H1 (cell line): Measurements from ENCODE around the gene AFAP1L1. TPM values are rescaled to one million over a fixed set of nuclear protein-coding genes. Genes with fewer than 3 reads are reported as not detected.

ENCODE experiments used
- CTCF ChIA-PET: fragments of 300-600 bp; sonication (Branson Sonifier 250); formaldehyde crosslinking; loops from one replicate; lab custom pipeline; 2021; ENCODE audit not compliant: partially characterized antibody; lab: Charles Lee
- POLR2A ChIA-PET: fragments of 300-600 bp; sonication (Branson Sonifier 250); formaldehyde crosslinking; loops from one replicate; lab custom pipeline; 2021; ENCODE audit warnings: inconsistent platforms; ENCODE audit not compliant: partially characterized antibody; lab: Charles Lee
- DNase-seq, 2 experiments: peaks; one replicate each; pipeline versions ENCODE4 v3.0.0 to v3.0.0-alpha.2; 2010 to 2022; ENCODE audit warnings: low spot score in 2 of 2, low read depth in 1 of 2, mixed read lengths in 1 of 2
- FAIRE-seq: peaks from 2 replicates; lab custom pipeline; 2011; peaks lifted over from hg19 to GRCh38; lab: Jason Lieb, UNC
- H2AFZ ChIP-seq: 2 replicates; pipeline ENCODE4 v1.8.1; 2012; ENCODE audit warnings: low read length, inconsistent platforms
- H2AK5ac ChIP-seq: 2 replicates; pipeline ENCODE4 v1.6.1; 2013; ENCODE audit warnings: low read depth, low read length
- H2BK120ac ChIP-seq: replicated peaks from 2 replicates; pipeline ENCODE3; 2013; ENCODE audit warnings: low read depth, low read length, inconsistent platforms
- H2BK12ac ChIP-seq: 2 replicates; pipeline ENCODE4 v1.6.1; 2013; ENCODE audit warnings: low read depth, low read length
- H2BK15ac ChIP-seq: 2 replicates; pipeline ENCODE4 v1.6.1; 2013; ENCODE audit warnings: low read length
- H2BK20ac ChIP-seq: 2 replicates; pipeline ENCODE4 v1.6.1; 2013; ENCODE audit warnings: low read length
- H2BK5ac ChIP-seq: 2 replicates; pipeline ENCODE4 v1.6.1; 2013; ENCODE audit warnings: low read depth, low read length
- H3K14ac ChIP-seq: 2 replicates; pipeline ENCODE4 v1.6.1; 2013; ENCODE audit warnings: inconsistent platforms; ENCODE audit not compliant: insufficient read length
- H3K18ac ChIP-seq: 2 replicates; pipeline ENCODE4 v1.6.1; 2013; ENCODE audit warnings: low read length; ENCODE audit errors: extremely low read depth
- H3K23ac ChIP-seq: 2 replicates; pipeline ENCODE4 v1.6.1; 2013; ENCODE audit warnings: inconsistent platforms; ENCODE audit not compliant: insufficient read length
- H3K23me2 ChIP-seq: 2 replicates; pipeline ENCODE4 v1.6.1; 2013; ENCODE audit warnings: low read depth, low read length
- H3K27ac ChIP-seq: 2 replicates; pipeline ENCODE4 v1.6.1; 2011; ENCODE audit warnings: low read depth, low read length, inconsistent platforms
- H3K27me3 ChIP-seq, 4 experiments: replicated peaks in 1 of 4; 1 replicate in 1 of 4; 2 replicates in 3 of 4; pipeline versions ENCODE4 v1.6.1 to v1.8.1; 2011 to 2013; ENCODE audit warnings: low read length in 3 of 4, mild to moderate bottlenecking in 3 of 4, inconsistent platforms in 2 of 4, mixed read lengths in 2 of 4, moderate library complexity in 1 of 4; ENCODE audit not compliant: control insufficient read depth in 3 of 4, insufficient read depth in 3 of 4; ENCODE audit errors: extremely low read depth in 1 of 4
- H3K36me3 ChIP-seq, 4 experiments: 2 replicates each; pipeline versions ENCODE4 v1.6.1 to v1.8.1; 2011 to 2013; ENCODE audit warnings: mild to moderate bottlenecking in 4 of 4, low read length in 3 of 4, moderate library complexity in 2 of 4, control low read depth in 1 of 4, inconsistent platforms in 1 of 4; ENCODE audit not compliant: insufficient read depth in 4 of 4, control insufficient read depth in 2 of 4
- H3K4ac ChIP-seq: replicated peaks from 2 replicates; pipeline ENCODE3; 2013; ENCODE audit warnings: low read length, low read depth, mixed read lengths, inconsistent platforms; ENCODE audit not compliant: insufficient read length
- H3K4me1 ChIP-seq, 4 experiments: replicated peaks in 1 of 4; 1 replicate in 1 of 4; 2 replicates in 3 of 4; pipeline versions ENCODE4 v1.6.1 to v1.8.1; 2011 to 2013; ENCODE audit warnings: low read length in 3 of 4, inconsistent platforms in 2 of 4, mixed read lengths in 1 of 4; ENCODE audit not compliant: insufficient read depth in 4 of 4, control insufficient read depth in 3 of 4
- H3K4me2 ChIP-seq, 2 experiments: 2 replicates each; pipeline versions ENCODE4 v1.6.1 to v1.8.1; 2011 to 2013; ENCODE audit warnings: low read depth in 2 of 2, low read length in 2 of 2, control low read depth in 1 of 2, inconsistent platforms in 1 of 2, mild to moderate bottlenecking in 1 of 2; ENCODE audit not compliant: insufficient read depth in 1 of 2
- H3K4me3 ChIP-seq, 4 experiments: fragments of 200-600, 300-600 bp in 1 of 4; sonication (generic), shearing (Covaris generic), sonication (Bioruptor Twin) in 1 of 4; 2 replicates each; pipeline versions ENCODE4 v1.5.1 to v1.8.1; 2011 to 2016; ENCODE audit warnings: low read length in 4 of 4, low read depth in 3 of 4, control low read depth in 2 of 4, inconsistent platforms in 2 of 4, mild to moderate bottlenecking in 2 of 4, mixed read lengths in 1 of 4, moderate library complexity in 1 of 4; ENCODE audit not compliant: insufficient read depth in 2 of 4; ENCODE audit errors: extremely low read depth in 1 of 4
- H3K56ac ChIP-seq: replicated peaks from 2 replicates; pipeline ENCODE3; 2013; ENCODE audit warnings: low read depth, mild to moderate bottlenecking, mixed read lengths, low read length, inconsistent platforms; ENCODE audit not compliant: insufficient read length
- H3K79me1 ChIP-seq: 2 replicates; pipeline ENCODE4 v1.6.1; 2013; ENCODE audit warnings: low read depth, low read length, control low read depth
- H3K79me2 ChIP-seq, 2 experiments: 2 replicates each; pipeline versions ENCODE4 v1.6.1 to v1.8.1; 2012 to 2013; ENCODE audit warnings: low read length in 2 of 2, mild to moderate bottlenecking in 2 of 2, inconsistent platforms in 1 of 2; ENCODE audit not compliant: insufficient read depth in 2 of 2, control insufficient read depth in 1 of 2
- H3K9ac ChIP-seq, 4 experiments: replicated peaks in 1 of 4; 1 replicate in 1 of 4; 2 replicates in 3 of 4; pipeline versions ENCODE4 v1.6.1 to v1.8.1; 2011 to 2013; ENCODE audit warnings: low read depth in 3 of 4, low read length in 3 of 4, control low read depth in 2 of 4, mild to moderate bottlenecking in 2 of 4, moderate library complexity in 2 of 4, inconsistent platforms in 1 of 4; ENCODE audit errors: extremely low read depth in 1 of 4
- H3K9me3 ChIP-seq, 2 experiments: 2 replicates each; pipeline versions ENCODE4 v1.6.1 to v1.8.1; 2012 to 2013; ENCODE audit warnings: mild to moderate bottlenecking in 2 of 2, moderate library complexity in 2 of 2, control low read depth in 1 of 2, inconsistent platforms in 1 of 2, low read depth in 1 of 2, low read length in 1 of 2, mixed read lengths in 1 of 2; ENCODE audit not compliant: insufficient read depth in 2 of 2
- H4K20me1 ChIP-seq, 2 experiments: replicated peaks in 1 of 2; 2 replicates each; pipeline versions ENCODE3 to v1.8.1; 2011 to 2013; ENCODE audit warnings: inconsistent platforms in 2 of 2, low read length in 2 of 2, mild to moderate bottlenecking in 1 of 2; ENCODE audit not compliant: insufficient read depth in 2 of 2, control insufficient read depth in 1 of 2
- H4K5ac ChIP-seq: 2 replicates; pipeline ENCODE4 v1.6.1; 2013; ENCODE audit warnings: low read length, low read depth, mixed read lengths, inconsistent platforms; ENCODE audit not compliant: insufficient read length
- H4K8ac ChIP-seq: 2 replicates; pipeline ENCODE4 v1.8.0; 2013; ENCODE audit warnings: mild to moderate bottlenecking, moderate library complexity, low read length, inconsistent platforms; ENCODE audit not compliant: insufficient read depth; ENCODE audit errors: extremely low read depth
- H4K91ac ChIP-seq: replicated peaks from 2 replicates; pipeline ENCODE3; 2013; ENCODE audit warnings: low read length, mixed read lengths, inconsistent platforms; ENCODE audit not compliant: insufficient read length
- POLR2A ChIP-seq, 2 experiments: IDR thresholded peaks; 1 replicate in 1 of 2; 2 replicates in 1 of 2; pipeline ENCODE4 v1.6.1; 2011; ENCODE audit warnings: low read depth in 2 of 2, low read length in 2 of 2, mild to moderate bottlenecking in 2 of 2; ENCODE audit errors: control extremely low read depth in 1 of 2
- TBP ChIP-seq: IDR thresholded peaks from 2 replicates; pipeline ENCODE4 v1.6.1; 2011; ENCODE audit warnings: low read depth, low read length, improper control_type of control experiment
- WGBS, 2 experiments: shearing (Covaris generic) in 1 of 2; methylation state at CpG; one replicate each; pipeline versions ENCODE4 v1.1.6 to v1.1.7; 2013 to 2015; ENCODE audit warnings: low lambda C conversion rate in 2 of 2, mixed read lengths in 2 of 2, inconsistent platforms in 1 of 2, low coverage in 1 of 2, missing lambda C conversion rate in 1 of 2; ENCODE audit not compliant: insufficient replicate concordance in 2 of 2, insufficient coverage in 1 of 2, insufficient read length in 1 of 2; ENCODE audit errors: extremely low coverage in 1 of 2, missing lambda C conversion rate in 1 of 2; 5-methylcytosine and 5-hydroxymethylcytosine counted together
- polyA plus RNA-seq, 7 experiments: library from polyadenylated mRNA; depleted of rRNA in 3 of 7; stranded (reverse) in 5 of 7; unstranded in 2 of 7; fragments of >200 nt in 5 of 7; fragments of 200-250 nt in 2 of 7; gene quantifications; 1 replicate in 5 of 7; 2 replicates in 1 of 7; 4 replicates in 1 of 7; pipeline versions ENCODE4 v1.2.1 to v1.2.3, GENCODE V29; 2011 to 2013; ENCODE audit warnings: missing spikeins in 2 of 7, mixed read lengths in 2 of 7
- total RNA-seq: library from RNA; stranded (reverse); fragmentation: NEBNext Ultra II Directional; extraction: Animal tissue kit (Norgen Biotek cat#: 25700); gene quantifications from 2 replicates; pipeline ENCODE4 v1.2.1, GENCODE V29; 2021

Gene AFAP1L1
- total and polyA plus RNA-seq, 2 of the 8 experiments (the other 6 are each of a cell fraction or from before 2014, with no cell fraction given), result 0.79 to 4.7 TPM

- TF ChIP-seq TBP, result no peak
- no peak for TF ChIP-seq POLR2A (IDR thresholded peaks at IDR 0.05; ENCODE audit: control extremely low read depth in 1 of 2, low read depth in 2 of 2, low read length in 2 of 2)
- no peak overlapping the region for H4K5ac ChIP-seq
- no peak overlapping the region for H2AK5ac ChIP-seq
- no peak overlapping the region for H3K23ac ChIP-seq
- ChIA-PET POLR2A (interaction anchor here (1.1 kb wide), 1 partner anchor 9 kb away, joined by 4 read pairs; no protein-coding TSS in a partner anchor), CTCF (interaction anchor here (1.0 to 46.1 kb wide), 12 partner anchors 10 to 73 kb away, joined by 3 to 1310 read pairs (median 25); partner anchors contain the start of genes GRPEL2, IL17B and PCYOX1L)
- H3K14ac ChIP-seq, result no peak overlapping the region
- H2BK12ac ChIP-seq, result no peak overlapping the region
- H2AFZ ChIP-seq, result no peak overlapping the region
- no peak overlapping the region for H3K18ac ChIP-seq
- H3K79me2 ChIP-seq, result no peaks in the 10 kb centered on the region
- no peak overlapping the region for H2BK20ac ChIP-seq
- no peak overlapping the region for H2BK5ac ChIP-seq
- H3K27me3 ChIP-seq, result no peaks in the 10 kb centered on the region
- no peak overlapping the region for H2BK15ac ChIP-seq
- H3K79me1 ChIP-seq, result no peaks in the 10 kb centered on the region
- no peaks in the 10 kb centered on the region; a peak in 1 of 8 replicates for H3K36me3 ChIP-seq
- H3K9me3 ChIP-seq, result no peaks in the 10 kb centered on the region
- no peak overlapping the region for H3K56ac ChIP-seq
- FAIRE-seq (no peak), DNase-seq (no peak)
- no peak overlapping the region for H3K4me3 ChIP-seq
- H4K8ac ChIP-seq, result no peak overlapping the region
- no peak overlapping the region for H3K4me2 ChIP-seq
- no peak overlapping the region for H4K91ac ChIP-seq
- H3K27ac ChIP-seq, result no peak overlapping the region
- H3K23me2 ChIP-seq, result no peaks in the 10 kb centered on the region
- 89% methylated on average over 6 of the region's 6 CpGs; no CpG with 5 or more reads in 1 of the 2 experiments for WGBS, 2 experiments
- H4K20me1 ChIP-seq, result peaks cover 0 to 3% of the 10 kb centered on the region in 2 experiments
- no peak overlapping the region for H3K9ac ChIP-seq
- H3K4ac ChIP-seq, result no peak overlapping the region
- H3K4me1 ChIP-seq, result peaks cover 0 to 3% (median 1%) of the 10 kb centered on the region in 4 experiments; a peak in 3 of 7 replicates
- H2BK120ac ChIP-seq, result no peak overlapping the region
Measured at GRCh38 chr5:149365418-149365817, 93.8 kb downstream of the AFAP1L1 start.
